KMS-11 (cell line): ENCODE measurements around the gene PDE4D.

Experiments
- H2AFZ ChIP-seq: fragments of 200-600 bp; sonication (generic); 2 replicates; pipeline ENCODE4 v1.6.1; 2016; ENCODE audit warnings: antibody characterized with exemption, mixed run types, low read depth
- H3K27ac ChIP-seq: fragments of 200-600 bp; sonication (generic); 2 replicates; pipeline ENCODE4 v1.6.1; 2016; ENCODE audit warnings: mild to moderate bottlenecking, mixed run types
- H3K27me3 ChIP-seq: fragments of 200-600 bp; sonication (generic); 2 replicates; pipeline ENCODE4 v1.6.1; 2017; ENCODE audit warnings: mild to moderate bottlenecking, low read depth, mixed run types, moderate library complexity; ENCODE audit not compliant: insufficient read depth
- H3K36me3 ChIP-seq: fragments of 200-600 bp; sonication (generic); 2 replicates; pipeline ENCODE4 v1.6.1; 2017; ENCODE audit warnings: mild to moderate bottlenecking, mixed run types; ENCODE audit not compliant: insufficient read depth
- H3K4me1 ChIP-seq: fragments of 200-600 bp; sonication (generic); 2 replicates; pipeline ENCODE4 v1.6.1; 2016; ENCODE audit warnings: mild to moderate bottlenecking, low read depth, mixed run types; ENCODE audit not compliant: poor library complexity, severe bottlenecking
- H3K4me2 ChIP-seq: fragments of 200-600 bp; sonication (generic); 2 replicates; pipeline ENCODE4 v1.7.0; 2016; ENCODE audit warnings: mild to moderate bottlenecking, mixed run types
- H3K4me3 ChIP-seq: fragments of 200-600 bp; sonication (generic); IDR thresholded peaks from 2 replicates; pipeline ENCODE4 v1.6.1; 2017; ENCODE audit warnings: low read depth, low read length, mixed read lengths; ENCODE audit not compliant: insufficient read depth
- H3K79me2 ChIP-seq: fragments of 200-600 bp; sonication (generic); 2 replicates; pipeline ENCODE4 v1.6.1; 2016; ENCODE audit warnings: low read depth, mixed run types; ENCODE audit not compliant: insufficient read depth
- H3K9ac ChIP-seq: fragments of 200-600 bp; sonication (generic); 2 replicates; pipeline ENCODE4 v1.6.1; 2016; ENCODE audit warnings: mild to moderate bottlenecking, mixed run types
- H4K20me1 ChIP-seq: fragments of 200-600 bp; sonication (generic); 2 replicates; pipeline ENCODE4 v1.6.1; 2016; ENCODE audit warnings: mild to moderate bottlenecking, mixed run types; ENCODE audit not compliant: insufficient read depth
- TF ChIP-seq, protein P1 (sequence below): fragments of 200-600 bp; sonication (generic); conservative IDR thresholded peaks from 2 replicates; pipeline ENCODE4 v1.6.1; 2017; ENCODE audit warnings: low read depth, mild to moderate bottlenecking, antibody characterized with exemption, low read length, moderate library complexity, mixed read lengths

The PDE4D gene

DNA sequence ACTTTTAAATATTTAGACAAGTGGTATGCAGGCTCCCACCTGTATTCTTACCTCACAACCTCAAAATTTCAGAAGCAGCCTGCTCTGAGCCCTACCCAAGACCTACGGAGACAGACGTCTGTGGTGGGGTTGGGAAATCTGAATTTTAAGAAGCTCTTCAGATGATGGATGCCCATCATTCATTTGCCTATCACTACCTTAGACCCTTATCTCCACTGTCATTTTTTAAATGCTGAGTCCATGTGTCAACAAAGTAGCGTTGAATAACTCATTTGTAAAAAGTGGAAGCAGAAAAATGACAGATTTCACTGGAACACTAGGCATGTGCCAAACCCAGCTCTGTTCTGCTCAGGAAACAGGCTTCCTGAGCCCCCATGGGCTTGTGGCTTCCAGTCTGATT lies 85.7 kb downstream of the PDE4D start:
- Histone ChIP-seq H3K4me2 (no peak overlapping the region), H3K27ac (no peak overlapping the region), H2AFZ (no peak overlapping the region), H3K4me1 (peaks cover 7% of the 10 kb centered on the region), H3K79me2 (no peaks in the 10 kb centered on the region), H3K27me3 (no peaks in the 10 kb centered on the region), H3K9ac (no peak overlapping the region), H3K4me3 (no peak overlapping the region), H3K36me3 (no peaks in the 10 kb centered on the region), H4K20me1 (no peaks in the 10 kb centered on the region)
- TF ChIP-seq, protein P1, sequence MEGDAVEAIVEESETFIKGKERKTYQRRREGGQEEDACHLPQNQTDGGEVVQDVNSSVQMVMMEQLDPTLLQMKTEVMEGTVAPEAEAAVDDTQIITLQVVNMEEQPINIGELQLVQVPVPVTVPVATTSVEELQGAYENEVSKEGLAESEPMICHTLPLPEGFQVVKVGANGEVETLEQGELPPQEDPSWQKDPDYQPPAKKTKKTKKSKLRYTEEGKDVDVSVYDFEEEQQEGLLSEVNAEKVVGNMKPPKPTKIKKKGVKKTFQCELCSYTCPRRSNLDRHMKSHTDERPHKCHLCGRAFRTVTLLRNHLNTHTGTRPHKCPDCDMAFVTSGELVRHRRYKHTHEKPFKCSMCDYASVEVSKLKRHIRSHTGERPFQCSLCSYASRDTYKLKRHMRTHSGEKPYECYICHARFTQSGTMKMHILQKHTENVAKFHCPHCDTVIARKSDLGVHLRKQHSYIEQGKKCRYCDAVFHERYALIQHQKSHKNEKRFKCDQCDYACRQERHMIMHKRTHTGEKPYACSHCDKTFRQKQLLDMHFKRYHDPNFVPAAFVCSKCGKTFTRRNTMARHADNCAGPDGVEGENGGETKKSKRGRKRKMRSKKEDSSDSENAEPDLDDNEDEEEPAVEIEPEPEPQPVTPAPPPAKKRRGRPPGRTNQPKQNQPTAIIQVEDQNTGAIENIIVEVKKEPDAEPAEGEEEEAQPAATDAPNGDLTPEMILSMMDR, result no peak

DNA sequence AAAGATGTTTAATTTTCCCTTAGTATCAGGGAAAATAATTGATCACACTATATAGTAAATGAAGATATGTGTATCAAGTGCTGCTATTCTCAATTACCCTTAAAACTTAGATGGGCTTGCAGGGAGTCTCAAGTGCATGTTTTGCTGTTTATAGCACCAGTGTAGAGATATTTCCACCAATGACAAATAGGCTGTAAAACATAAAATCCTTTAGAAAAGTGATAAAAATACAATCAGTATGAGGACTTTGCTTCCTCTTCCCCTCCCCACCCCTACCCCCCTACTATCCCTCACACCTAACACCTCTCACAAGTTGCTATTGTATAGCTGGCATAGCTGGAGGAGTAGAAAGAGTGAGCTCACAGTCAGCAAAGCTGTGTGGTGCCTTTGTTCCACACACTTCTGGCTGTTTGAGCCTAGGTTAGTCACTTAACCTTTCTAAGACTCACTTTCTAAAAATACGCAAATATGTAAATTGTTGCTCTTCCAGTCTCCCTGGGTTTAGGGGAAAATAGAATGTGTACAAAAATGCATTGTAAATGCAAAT lies 93.1 kb downstream of the PDE4D start:
- TF ChIP-seq, protein P1, result peak; percentile 4; the same call in 1 of the 2 replicates
- no peak overlapping the region for H3K4me2 ChIP-seq
- H3K9ac ChIP-seq, result no peak overlapping the region
- H3K4me3 ChIP-seq, result no peak overlapping the region
- H3K27me3 ChIP-seq, result no peaks in the 10 kb centered on the region
- H4K20me1 ChIP-seq, result no peaks in the 10 kb centered on the region
- no peak overlapping the region; the same call in 1 of the 2 replicates for H2AFZ ChIP-seq
- no peaks in the 10 kb centered on the region for H3K79me2 ChIP-seq
- no peaks in the 10 kb centered on the region for H3K36me3 ChIP-seq
- no peak overlapping the region for H3K27ac ChIP-seq
- H3K4me1 ChIP-seq, result peaks cover 20% of the 10 kb centered on the region

GRCh38 chr5:59799668-59800346 lies 93.7 kb downstream of the PDE4D start:
- H3K9ac ChIP-seq, result no peak overlapping the region; the same call in 1 of the 2 replicates
- TF ChIP-seq, protein P1, result peak; percentile 91
- H2AFZ ChIP-seq, result peak overlapping the region; percentile 8; the same call in 1 of the 2 replicates
- H3K4me3 ChIP-seq, result no peak overlapping the region
- no peaks in the 10 kb centered on the region for H3K27me3 ChIP-seq
- H3K4me1 ChIP-seq, result peaks cover 20% of the 10 kb centered on the region
- H3K79me2 ChIP-seq, result no peaks in the 10 kb centered on the region
- H3K36me3 ChIP-seq, result no peaks in the 10 kb centered on the region
- peak overlapping the region; percentile 83 for H3K4me2 ChIP-seq
- peak overlapping the region; percentile 5; the same call in 1 of the 2 replicates for H3K27ac ChIP-seq
- no peaks in the 10 kb centered on the region for H4K20me1 ChIP-seq

- 0 out of 2 replicates have a peak overlapping the region, but pooled peaks have one; percentile 4 for H2AFZ ChIP-seq
- peak overlapping the region; percentile 5; the same call in 1 of the 2 replicates for H3K27ac ChIP-seq
- TF ChIP-seq, protein P1, result no peak
- no peaks in the 10 kb centered on the region for H3K27me3 ChIP-seq
- H3K4me3 ChIP-seq, result no peak overlapping the region
- peaks cover 20% of the 10 kb centered on the region for H3K4me1 ChIP-seq
- no peaks in the 10 kb centered on the region for H3K79me2 ChIP-seq
- H3K9ac ChIP-seq, result no peak overlapping the region; the same call in 1 of the 2 replicates
- H3K36me3 ChIP-seq, result no peaks in the 10 kb centered on the region
- peak overlapping the region; percentile 83 for H3K4me2 ChIP-seq
- no peaks in the 10 kb centered on the region for H4K20me1 ChIP-seq
Observed at GRCh38 chr5:59798862-59799667, 94.5 kb downstream of the PDE4D start.
